Sigmoid colon (tissue), 7 donors: Measurements from ENCODE around the gene GSC2. TPM values are rescaled to one million over a fixed set of nuclear protein-coding genes. Genes with fewer than 3 reads are reported as not detected.

Experiments used
- DNase-seq: peaks from one replicate; pipeline ENCODE4 v3.0.0-alpha.2; 2019
- H3K27ac ChIP-seq, 4 donors: fragments of 200-600 bp; sonication (generic); one replicate each; pipeline ENCODE4 v1.5.1; 2016 to 2019; ENCODE audit warnings: mild to moderate bottlenecking in 1 of 4
- H3K27me3 ChIP-seq, 3 donors: fragments of 200-600 bp; sonication (generic); one replicate each; pipeline ENCODE4 v1.5.1; 2019; ENCODE audit warnings: mild to moderate bottlenecking in 1 of 3
- H3K36me3 ChIP-seq, 4 donors: fragments of 200-600 bp; sonication (generic); one replicate each; pipeline ENCODE4 v1.5.1; 2016 to 2019
- H3K4me1 ChIP-seq, 4 donors: fragments of 200-600 bp; sonication (generic); one replicate each; pipeline ENCODE4 v1.5.1; 2017 to 2019
- H3K4me3 ChIP-seq, 4 donors: fragments of 200-600 bp; sonication (generic); one replicate each; pipeline ENCODE4 v1.5.1; 2017 to 2019; ENCODE audit warnings: mild to moderate bottlenecking in 2 of 4, moderate library complexity in 1 of 4
- H3K9me3 ChIP-seq, 4 donors: fragments of 200-600 bp in 3 of 4; sonication (generic) in 3 of 4; one replicate each; pipeline versions ENCODE4 v1.5.1 to v1.6.1; 2013 to 2019
- EP300 ChIP-seq, 4 donors: sonication (generic); formaldehyde crosslinking; IDR thresholded peaks; one replicate each; pipeline ENCODE4 v1.6.1; 2017; ENCODE audit warnings: antibody characterized with exemption in 4 of 4
- POLR2A ChIP-seq, 2 donors: fragments of 450-650 bp; IDR thresholded peaks; one replicate each; pipeline ENCODE4 v1.6.1; 2016; ENCODE audit warnings: antibody characterized with exemption in 2 of 2, mild to moderate bottlenecking in 2 of 2, moderate library complexity in 2 of 2
- POLR2AphosphoS5 ChIP-seq, 4 donors: sonication (generic); formaldehyde crosslinking; IDR thresholded peaks; one replicate each; pipeline ENCODE4 v1.6.1; 2017; ENCODE audit warnings: antibody characterized with exemption in 4 of 4
- WGBS, 2 donors: extraction: QIAGEN DNeasy Blood & Tissue Kit; methylation state at CpG; one replicate each; pipeline ENCODE4 v1.1.7; 2013; 5-methylcytosine and 5-hydroxymethylcytosine counted together
- intact Hi-C: fragments of 100-400 bp; cut with DNase I; formaldehyde crosslinking; loops from one replicate; pipeline ENCODE4 v1.15.1; 2023
- polyA plus RNA-seq, 3 donors: library from polyadenylated mRNA; stranded (reverse); fragments of 200-250 nt; gene quantifications; one replicate each; pipeline ENCODE4 v1.2.3, GENCODE V29; 2013
- total RNA-seq, 4 donors: library from RNA; depleted of rRNA; stranded (reverse); fragments of >200 nt; gene quantifications; one replicate each; pipeline ENCODE4 v1.1.0, GENCODE V29; 2016
- TF ChIP-seq, protein P1 (sequence below), 4 experiments: fragments of 450-650 bp in 3 of 4; fragments of 200-600 bp in 1 of 4; IDR thresholded peaks; one replicate each; pipeline ENCODE4 v1.5.1; 2016 to 2019; ENCODE audit warnings: antibody characterized with exemption in 4 of 4, mild to moderate bottlenecking in 3 of 4, moderate library complexity in 2 of 4
- donor health status: healthy with polysubstance abuse.
- donor health status: Bipolar disorder and iron deficiency.
- donor health status: healthy.

Gene GSC2
- total and polyA plus RNA-seq, 7 donors: not detected

DNA sequence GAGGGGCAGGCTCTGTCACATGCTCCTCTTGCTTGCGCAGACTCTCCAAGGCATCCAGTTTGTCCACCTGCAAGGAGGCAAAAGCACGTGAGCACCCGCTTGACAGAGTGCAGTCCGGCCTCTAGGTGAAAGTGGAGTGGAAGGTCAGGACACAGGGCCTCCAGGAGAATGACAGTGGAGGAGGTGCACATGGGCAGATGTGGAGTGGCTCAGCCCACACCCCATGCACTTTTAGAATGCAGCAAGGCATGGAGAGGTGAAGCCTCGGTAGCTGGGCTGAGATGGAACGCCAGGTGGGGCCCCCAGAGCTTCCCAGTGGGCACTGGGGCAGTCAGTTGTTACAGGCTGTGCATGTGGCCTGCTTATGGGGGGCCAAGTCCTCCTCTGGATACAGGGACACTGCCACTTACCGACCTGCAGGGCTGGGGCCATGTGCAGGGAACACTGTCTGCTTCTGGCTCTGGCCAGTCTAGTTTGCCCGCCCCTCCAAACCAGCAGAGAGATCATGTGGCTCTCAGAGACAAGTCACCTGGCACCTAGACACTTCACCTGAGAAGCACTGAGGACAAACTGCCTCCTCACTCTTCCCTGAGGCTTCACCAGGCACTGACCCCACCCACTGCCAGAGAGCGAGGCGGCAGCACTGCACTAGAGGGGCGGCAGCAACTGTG lies 30.8 kb upstream of the GSC2 start:
- TF ChIP-seq, protein P1, sequence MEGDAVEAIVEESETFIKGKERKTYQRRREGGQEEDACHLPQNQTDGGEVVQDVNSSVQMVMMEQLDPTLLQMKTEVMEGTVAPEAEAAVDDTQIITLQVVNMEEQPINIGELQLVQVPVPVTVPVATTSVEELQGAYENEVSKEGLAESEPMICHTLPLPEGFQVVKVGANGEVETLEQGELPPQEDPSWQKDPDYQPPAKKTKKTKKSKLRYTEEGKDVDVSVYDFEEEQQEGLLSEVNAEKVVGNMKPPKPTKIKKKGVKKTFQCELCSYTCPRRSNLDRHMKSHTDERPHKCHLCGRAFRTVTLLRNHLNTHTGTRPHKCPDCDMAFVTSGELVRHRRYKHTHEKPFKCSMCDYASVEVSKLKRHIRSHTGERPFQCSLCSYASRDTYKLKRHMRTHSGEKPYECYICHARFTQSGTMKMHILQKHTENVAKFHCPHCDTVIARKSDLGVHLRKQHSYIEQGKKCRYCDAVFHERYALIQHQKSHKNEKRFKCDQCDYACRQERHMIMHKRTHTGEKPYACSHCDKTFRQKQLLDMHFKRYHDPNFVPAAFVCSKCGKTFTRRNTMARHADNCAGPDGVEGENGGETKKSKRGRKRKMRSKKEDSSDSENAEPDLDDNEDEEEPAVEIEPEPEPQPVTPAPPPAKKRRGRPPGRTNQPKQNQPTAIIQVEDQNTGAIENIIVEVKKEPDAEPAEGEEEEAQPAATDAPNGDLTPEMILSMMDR (IDR thresholded peaks at IDR 0.05): no peak
- no peak for TF ChIP-seq POLR2A (IDR thresholded peaks at IDR 0.05)
- TF ChIP-seq POLR2AphosphoS5 (IDR thresholded peaks at IDR 0.05): no peak
- no peak for TF ChIP-seq EP300 (IDR thresholded peaks at IDR 0.05)
- no peaks in the 10 kb centered on the region for H3K27me3 ChIP-seq
- DNase-seq: no peak
- WGBS, 2 donors: 92% methylated on average over 11 of the region's 11 CpGs
- peaks cover 0 to 28% (median 22%) of the 10 kb centered on the region in 4 donors for H3K4me1 ChIP-seq
- H3K9me3 ChIP-seq: no peaks in the 10 kb centered on the region
- intact Hi-C loops: no loop called here
- H3K27ac ChIP-seq: no peak overlapping the region
- H3K36me3 ChIP-seq: no peaks in the 10 kb centered on the region
- no peak overlapping the region for H3K4me3 ChIP-seq

DNA sequence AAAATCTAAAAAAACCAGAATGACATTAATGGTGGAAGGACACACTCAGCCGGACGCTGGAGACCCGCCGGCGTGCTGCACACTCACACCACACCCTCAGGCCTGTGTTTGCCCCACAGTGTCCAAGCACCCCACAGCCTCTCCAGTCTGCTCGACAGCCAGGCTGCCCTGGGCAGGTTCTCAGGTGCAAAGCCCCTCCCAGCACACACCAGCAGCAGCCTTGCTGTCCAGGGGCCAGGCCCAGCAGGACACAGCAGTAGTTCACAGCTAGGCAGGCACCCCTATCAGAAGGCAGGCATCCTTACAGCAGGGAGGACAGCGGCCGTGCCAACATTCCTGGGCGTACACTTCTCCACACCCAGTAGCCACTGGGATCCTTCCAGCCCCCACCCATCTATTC lies 30.1 kb upstream of the GSC2 start:
- H3K9me3 ChIP-seq: no peaks in the 10 kb centered on the region
- intact Hi-C loops: no loop called here
- no peak overlapping the region for H3K4me3 ChIP-seq
- H3K27me3 ChIP-seq: no peaks in the 10 kb centered on the region
- no peaks in the 10 kb centered on the region for H3K36me3 ChIP-seq
- TF ChIP-seq POLR2AphosphoS5 (IDR thresholded peaks at IDR 0.05): no peak
- TF ChIP-seq POLR2A (IDR thresholded peaks at IDR 0.05): no peak
- TF ChIP-seq, protein P1 (IDR thresholded peaks at IDR 0.05): no peak
- no peak for TF ChIP-seq EP300 (IDR thresholded peaks at IDR 0.05)
- H3K4me1 ChIP-seq: peaks cover 0 to 28% (median 22%) of the 10 kb centered on the region in 4 donors
- WGBS, 2 donors: 90 to 94% methylated on average over 9 of the region's 9 CpGs
- no peak for DNase-seq
- peak overlapping the region in 2 of 4 donors; percentile 95 to 96 for H3K27ac ChIP-seq

DNA sequence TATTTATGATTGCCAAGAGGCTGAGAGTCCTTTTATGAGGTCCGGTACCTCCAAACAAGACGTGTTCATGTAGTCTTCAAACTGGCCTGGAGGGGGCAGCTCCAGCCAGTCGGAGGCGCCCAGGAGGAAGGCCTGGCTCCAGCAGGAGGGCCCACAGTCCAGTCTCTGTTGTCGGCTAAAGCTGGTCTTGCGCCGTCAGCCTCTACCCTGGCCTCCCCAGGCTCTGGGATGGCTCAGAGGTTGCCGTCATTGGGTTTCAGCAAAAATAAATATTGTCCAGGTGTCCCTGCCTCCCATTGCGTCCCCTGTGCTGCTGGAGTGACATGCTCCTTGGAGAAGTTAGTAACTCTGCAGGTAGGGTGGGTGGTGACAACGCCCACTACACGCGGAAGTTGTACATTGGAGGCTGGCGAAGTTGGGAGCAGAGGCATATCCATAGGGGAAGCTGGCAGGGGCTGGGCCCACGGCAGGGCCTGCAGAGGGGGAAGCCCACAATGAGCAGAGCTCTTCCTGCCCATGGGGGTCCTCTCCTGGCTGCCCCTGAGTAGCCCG lies 29.5 kb upstream of the GSC2 start:
- 12 to 36% methylated on average over 15 of the region's 15 CpGs for WGBS, 2 donors
- DNase-seq: peak; percentile 93
- Histone ChIP-seq H3K9me3 (no peaks in the 10 kb centered on the region), H3K36me3 (no peaks in the 10 kb centered on the region), H3K4me3 (peak overlapping the region; percentile 43 to 94 (median 83)), H3K27me3 (no peaks in the 10 kb centered on the region), H3K27ac (peak overlapping the region; percentile 90 to 96 (median 94)), H3K4me1 (peaks cover 0 to 34% (median 25%) of the 10 kb centered on the region in 4 donors)
- TF ChIP-seq, protein P1 (IDR thresholded peaks at IDR 0.05): peak; percentile 29 to 77 (median 70)
- TF ChIP-seq POLR2AphosphoS5 (IDR thresholded peaks at IDR 0.05) (no peak), EP300 (IDR thresholded peaks at IDR 0.05) (no peak), POLR2A (IDR thresholded peaks at IDR 0.05) (no peak)
- intact Hi-C loops: loop anchor here (2.0 to 5.0 kb wide), 4 partner anchors 111 to 299 kb away; partner anchors contain the start of genes C22orf39, CDC45, CLTCL1 and HIRA

DNA sequence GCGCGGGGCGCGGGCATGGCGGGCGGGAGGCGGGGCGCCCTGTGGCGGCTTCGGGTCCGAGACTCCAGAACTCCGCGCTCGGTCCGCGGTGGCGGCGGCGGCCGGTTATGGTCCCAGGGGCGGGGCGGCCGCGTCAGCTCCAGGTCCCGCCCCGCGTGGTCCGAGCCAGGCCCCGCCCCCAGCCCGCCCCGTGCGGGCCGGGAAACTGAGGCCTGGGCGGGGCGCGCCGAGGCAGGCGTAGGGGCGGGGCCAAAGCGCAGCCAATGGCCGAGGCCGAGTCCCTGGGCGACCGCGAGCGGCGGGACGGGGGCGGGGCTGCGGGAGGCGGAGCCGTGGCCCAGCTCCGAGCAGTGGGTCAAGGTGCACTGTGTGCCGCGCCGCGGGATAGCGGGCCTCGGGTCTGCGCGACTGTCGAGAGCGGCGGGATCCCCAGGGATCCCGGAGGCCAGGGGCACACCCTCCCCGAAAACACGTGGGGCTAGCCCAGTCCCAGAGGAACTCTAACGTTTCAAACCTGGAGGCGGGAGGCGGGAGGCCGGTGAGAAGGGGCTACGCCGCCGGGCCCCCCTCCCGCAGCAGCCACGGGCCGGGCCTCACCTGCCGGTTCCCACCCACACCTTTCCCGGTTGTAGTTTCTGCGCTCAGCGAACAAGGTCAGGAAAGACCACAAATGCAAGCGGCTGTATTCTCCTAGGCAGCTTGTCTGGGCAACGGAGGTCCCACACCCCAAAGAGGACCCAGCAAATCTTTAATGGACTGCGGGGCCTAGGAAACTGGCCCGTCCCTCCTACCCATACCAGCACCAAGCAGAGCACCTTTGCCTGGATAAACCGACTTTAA lies 28.8 kb upstream of the GSC2 start, which contains the start of gene SLC25A1:
Gene SLC25A1 (minus strand): TSS at position 80 of the 840 bp plus-strand sequence. CDS start 63 bp downstream, at position 17.
- Histone ChIP-seq H3K27ac (peak within 1 kb of the TSS; percentile 90 to 96 (median 94)), H3K4me3 (peak within 1 kb of the TSS; percentile 78 to 94 (median 83)), H3K4me1 (peaks cover 0 to 41% (median 32%) of the 10 kb centered on the region in 4 donors), H3K9me3 (no peaks in the 10 kb centered on the region), H3K27me3 (no peaks in the 10 kb centered on the region), H3K36me3 (no peaks in the 10 kb centered on the region)
- 1% methylated on average over 86 of the region's 86 CpGs for WGBS, 2 donors
- peak; percentile 39 to 75 (median 70) for TF ChIP-seq POLR2AphosphoS5 (IDR thresholded peaks at IDR 0.05)
- TF ChIP-seq, protein P1 (IDR thresholded peaks at IDR 0.05): no peak
- TF ChIP-seq POLR2A (IDR thresholded peaks at IDR 0.05): peak in 1 of 2 donors; percentile 32
- no peak for TF ChIP-seq EP300 (IDR thresholded peaks at IDR 0.05)
- intact Hi-C loops: loop anchor here (1.0 to 5.0 kb wide), 5 partner anchors 56 to 300 kb away; partner anchors contain the start of genes C22orf39, CDC45, CLTCL1 and HIRA
- peak; percentile 96 for DNase-seq
